ENCODE measurements around the gene ANKRD39. TPM values are rescaled to one million over a fixed set of nuclear protein-coding genes. Genes with fewer than 3 reads are reported as not detected.

The ANKRD39 gene
- total RNA-seq, 1 experiment from 2014 or later = 9.5 TPM

DNA sequence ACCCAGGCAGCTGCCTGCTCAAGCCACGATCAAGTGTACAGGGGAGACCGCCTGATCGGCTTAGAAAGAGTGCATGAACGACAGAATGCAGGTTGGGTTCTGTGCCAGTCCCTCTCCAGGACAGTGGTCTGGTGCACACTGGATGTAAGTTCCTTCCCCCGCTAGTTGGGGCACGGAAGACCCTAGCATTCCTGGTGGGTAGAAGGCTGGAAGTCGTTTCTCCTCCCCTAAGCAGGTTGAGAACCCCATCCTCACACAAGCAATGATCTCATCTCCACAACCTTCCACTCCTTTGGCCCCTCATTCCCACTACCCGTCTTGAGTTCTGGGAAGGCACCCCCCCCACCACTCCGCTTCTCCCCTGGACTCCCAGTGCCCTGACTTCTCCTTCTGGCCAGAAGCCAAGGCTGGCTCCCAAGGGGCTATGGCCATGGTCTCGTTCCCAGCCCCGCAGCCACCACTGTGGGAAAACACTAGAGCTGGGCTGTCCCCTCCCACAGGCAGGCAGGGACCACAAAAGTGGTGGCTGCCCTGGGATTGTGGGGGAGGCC lies 1.4 kb upstream of the ANKRD39 start:
- no peak for DNase-seq (ENCODE audit: low read depth)

DNA sequence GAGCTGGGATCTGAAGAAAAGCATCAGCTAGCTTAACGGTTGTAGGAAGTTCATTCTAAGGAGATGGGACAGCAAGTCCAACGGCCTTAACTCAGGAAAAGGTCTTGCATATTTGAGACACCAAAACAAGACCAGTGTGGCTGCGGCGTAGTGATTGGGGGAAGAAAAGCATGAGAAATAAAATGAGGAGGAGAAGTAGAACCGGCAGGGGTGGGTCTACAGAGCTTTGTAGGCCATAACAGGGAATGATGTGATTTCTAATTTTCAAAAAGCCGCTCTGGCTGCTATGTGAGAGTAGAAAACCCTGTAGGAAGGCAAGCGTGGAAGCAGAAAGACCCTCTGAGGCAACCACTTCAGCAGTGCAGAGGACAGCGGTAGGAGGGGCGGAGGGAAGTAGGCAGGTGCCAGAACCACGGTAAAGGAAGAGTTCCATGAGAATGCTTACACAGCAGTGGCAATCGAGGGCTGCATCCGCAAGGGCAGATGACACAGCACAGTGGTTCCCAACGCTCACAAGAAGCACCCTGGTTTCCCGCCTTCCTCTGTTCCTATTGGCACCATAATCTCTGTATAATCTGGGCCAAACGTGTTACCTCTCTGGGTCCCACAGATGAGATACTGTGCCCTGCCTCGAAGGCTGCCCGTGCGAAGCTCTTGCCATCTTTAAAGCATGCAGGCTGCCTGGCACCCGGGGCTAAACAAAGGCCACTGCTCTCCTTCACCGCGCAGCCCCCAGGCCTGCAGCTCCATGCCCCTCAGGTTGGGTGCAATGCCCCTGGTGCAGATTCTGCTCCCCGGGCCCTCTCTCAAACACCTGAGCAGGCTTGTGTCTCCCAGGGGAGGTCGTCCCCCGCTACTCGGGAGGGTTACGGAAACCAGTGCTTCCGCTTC lies 795 bp downstream of the ANKRD39 start:
- DNase-seq (ENCODE audit: low read depth) = no peak

DNA sequence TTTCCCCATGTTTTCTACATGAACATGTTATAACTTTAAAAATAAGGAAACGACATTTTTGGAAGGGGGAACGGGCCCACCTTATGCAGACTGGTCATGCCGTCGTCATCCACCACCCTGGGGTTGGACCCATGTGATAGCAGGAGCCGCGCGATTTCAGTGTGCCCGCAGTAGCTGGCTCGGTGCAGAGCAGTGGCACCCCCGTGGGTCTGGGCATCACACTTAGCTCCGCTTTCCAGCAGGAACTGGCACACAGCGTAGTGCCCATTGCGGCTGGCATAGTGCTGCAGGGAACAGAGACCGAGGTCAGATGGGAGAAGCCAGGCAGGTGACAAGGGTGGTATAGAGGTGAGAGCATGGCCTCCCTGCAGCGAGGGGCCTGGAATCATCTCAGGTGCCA lies 4.5 kb downstream of the ANKRD39 start:
- no peak for DNase-seq (ENCODE audit: low read depth)

DNA sequence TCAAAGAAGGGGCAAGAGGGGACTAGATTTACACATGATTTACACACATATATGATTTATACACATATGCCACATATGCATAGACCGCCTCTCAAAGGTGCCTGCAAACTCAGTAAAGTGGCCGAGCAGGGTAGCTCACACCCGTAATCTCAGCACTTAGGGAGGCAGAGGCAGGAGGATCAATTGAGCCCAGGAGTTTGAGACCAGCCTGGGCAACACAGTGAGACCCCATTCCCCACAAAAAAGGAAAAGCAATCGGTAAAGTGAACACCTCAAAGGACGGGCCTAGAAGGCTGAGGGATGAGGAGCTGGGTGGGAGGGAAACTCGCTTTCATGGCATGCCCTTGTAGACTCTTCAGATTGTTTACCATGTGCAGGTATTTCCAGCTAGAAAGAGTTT lies 5.1 kb downstream of the ANKRD39 start:
- DNase-seq (ENCODE audit: low read depth) = no peak

DNA sequence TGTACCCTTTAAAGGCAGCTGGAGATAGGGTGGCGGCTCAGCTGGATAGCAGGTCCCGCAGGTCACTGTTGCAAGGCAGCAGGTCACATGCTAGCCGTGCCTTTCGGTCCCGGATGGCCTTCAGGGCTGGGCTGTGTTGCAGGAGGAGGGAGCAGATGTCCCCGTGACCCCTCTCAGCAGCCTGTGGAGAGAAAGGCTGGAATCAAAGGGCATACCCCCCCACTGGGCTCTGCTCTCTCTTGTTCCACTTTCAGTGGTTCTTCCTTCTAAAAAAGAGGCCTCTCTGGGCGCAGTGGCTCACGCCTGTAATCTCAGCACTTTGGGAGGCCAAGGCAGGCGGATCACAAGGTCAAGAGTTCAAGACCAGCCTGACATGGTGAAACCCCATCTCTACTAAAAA lies 9.6 kb downstream of the ANKRD39 start:
- DNase-seq (ENCODE audit: low read depth) = no peak

DNA sequence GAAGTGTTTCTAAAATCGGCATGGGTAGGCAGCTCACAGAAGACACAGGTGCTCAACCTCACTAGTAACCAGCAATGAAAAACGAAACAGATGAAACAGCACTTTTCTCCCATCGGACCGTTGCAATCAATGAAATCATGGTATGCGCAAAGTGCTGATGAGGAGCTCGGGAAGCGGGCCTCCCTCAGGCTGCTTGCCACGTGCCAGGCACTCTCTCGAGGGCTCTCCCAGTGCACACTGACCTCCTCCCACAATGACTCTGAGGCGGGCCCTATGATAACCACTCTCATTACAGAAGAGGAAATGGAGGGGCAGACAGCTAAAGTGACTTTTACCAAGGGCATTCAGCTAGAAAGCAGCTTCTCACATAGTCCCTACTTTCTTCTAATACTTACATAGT lies 10.2 kb downstream of the ANKRD39 start:
- DNase-seq (ENCODE audit: low read depth) = no peak

DNA sequence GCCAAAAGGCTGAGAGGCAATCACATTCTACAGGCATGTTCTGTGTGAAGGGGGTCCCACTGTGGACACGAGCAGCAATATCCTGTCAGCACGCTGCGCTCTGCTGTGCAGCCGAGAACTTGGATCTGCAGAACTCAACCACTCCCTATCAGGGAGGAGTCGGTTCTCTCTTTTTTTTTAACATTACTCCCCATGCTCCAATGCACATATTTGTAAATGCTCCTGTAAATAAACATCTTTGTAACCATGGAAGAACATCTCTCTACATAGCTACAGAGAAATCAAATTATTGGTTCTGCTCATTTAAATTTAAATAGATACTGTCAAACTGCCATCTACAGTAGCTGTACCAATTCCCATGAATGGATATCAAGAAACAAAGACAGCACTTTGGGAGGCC lies 11.0 kb downstream of the ANKRD39 start:
- no peak for DNase-seq (ENCODE audit: low read depth)

DNA sequence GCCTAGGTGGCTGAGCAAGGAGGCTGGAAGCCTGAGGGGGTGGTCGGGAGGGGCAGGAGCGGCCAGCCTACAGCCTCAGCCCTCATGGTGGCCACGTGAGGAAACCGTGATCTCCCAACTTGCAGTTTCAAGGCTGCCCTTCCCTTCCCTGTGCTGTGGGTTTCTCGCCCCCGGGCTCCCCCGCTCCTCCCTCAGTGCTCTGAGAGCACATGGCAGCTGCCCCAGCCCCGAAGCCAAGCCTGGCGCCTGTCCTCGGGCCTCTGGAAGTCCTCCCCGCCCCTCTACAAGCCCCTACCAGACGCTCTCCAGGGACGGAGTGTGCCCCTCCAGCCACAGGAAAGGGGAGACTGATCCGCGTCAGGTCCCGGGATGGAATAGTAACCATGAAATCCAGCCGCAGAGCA lies 13.4 kb downstream of the ANKRD39 start:
- no peak for DNase-seq (ENCODE audit: low read depth)

DNA sequence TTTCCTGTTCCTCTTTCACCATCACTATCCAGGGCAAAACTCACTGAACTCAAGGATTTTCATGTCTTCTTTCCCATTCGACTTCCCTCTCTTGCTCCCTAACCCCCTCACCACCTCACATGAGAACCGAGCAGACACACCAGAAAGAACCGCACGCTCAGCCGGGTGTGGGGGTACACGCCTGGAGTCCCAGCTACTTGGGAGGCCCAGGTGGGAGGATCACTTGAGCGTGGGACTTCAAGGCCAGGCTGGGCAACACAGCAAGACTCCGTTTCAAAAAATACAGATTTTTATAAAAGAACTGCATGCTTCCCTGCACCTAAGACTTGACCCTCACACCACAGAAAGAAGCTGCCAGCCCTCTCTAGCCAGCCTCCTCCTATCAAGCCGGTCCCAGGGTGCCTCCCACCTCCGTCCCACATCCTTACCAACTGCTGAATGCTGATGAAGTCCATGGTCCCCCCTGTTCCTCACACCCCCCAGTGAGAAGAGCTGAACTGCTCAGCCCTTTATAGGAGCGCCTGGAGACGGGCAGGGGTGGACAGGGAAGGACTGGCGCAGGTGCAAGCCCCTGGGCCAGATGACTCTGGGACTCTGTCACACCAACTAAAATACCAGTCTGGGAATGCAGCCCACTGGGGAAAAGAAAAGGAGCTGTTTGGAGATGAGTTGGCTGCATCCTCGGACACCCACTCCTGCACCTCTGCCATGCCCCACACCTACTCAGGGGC lies 14.1 kb downstream of the ANKRD39 start, which contains the start of gene ANKRD23:
ANKRD23 (minus strand) TSS at position 484 of the 731 bp plus-strand sequence; CDS start at position 455, 29 bp downstream.
- no peak for DNase-seq (ENCODE audit: low read depth)

DNA sequence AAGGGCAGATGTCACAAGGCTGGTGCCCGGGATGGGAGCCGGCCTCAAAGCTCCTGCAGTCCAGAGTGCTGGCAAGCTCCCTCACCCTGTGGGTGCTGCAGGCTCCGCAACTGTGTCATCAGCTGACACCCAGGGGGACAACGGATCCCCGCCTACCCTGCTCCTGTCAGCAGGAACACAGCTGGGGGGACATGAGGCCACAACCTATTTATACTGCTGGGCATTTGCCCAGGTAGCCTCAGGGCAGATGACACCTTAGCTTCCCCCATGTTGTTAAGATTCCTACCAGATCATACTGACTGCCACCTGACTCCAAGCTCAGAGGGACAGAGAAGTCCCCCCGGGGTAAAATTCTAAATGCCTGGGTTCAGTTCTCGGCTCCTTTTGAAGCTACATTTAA lies 15.2 kb downstream of the ANKRD39 start:
- no peak for DNase-seq (ENCODE audit: low read depth)

DNA sequence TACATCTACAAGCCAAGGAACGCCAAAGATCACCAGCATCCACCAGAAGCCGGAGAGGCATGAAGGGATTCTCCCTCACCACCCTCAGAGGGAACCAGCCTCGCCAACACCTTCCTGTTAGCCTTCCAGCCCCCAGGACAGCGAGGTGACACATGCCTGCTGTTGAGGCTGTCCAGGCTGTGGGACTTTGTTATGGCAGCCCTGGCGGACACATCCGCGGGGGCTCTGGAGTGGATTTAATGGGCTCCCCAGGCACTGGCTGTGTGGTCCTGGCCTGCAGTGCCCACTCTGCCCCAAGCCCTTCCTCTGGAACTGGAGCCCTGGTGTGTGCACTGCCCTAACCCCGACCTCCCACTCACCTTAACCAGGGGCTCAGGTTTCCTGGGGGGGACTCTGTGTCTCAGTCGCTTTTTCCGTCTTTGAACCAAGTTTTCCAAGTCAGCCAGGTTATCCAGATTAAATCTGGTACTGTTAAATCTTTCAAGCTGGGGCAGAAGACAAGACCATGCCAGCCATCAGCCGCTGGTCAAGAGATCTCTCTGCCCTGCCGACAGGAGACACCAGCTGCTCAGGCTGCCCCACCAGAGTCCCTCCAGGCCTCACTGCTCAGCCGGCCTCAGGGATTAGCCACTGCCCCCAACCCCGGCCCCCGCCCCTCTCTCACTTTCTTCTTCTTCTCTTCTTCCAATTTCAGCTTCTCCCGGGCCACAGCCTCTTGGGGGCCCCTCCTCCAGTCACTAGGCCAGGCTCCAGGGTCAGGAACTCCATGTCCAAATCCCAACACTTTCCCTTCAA lies 15.9 kb downstream of the ANKRD39 start:
- DNase-seq (ENCODE audit: low read depth) = no peak

DNA sequence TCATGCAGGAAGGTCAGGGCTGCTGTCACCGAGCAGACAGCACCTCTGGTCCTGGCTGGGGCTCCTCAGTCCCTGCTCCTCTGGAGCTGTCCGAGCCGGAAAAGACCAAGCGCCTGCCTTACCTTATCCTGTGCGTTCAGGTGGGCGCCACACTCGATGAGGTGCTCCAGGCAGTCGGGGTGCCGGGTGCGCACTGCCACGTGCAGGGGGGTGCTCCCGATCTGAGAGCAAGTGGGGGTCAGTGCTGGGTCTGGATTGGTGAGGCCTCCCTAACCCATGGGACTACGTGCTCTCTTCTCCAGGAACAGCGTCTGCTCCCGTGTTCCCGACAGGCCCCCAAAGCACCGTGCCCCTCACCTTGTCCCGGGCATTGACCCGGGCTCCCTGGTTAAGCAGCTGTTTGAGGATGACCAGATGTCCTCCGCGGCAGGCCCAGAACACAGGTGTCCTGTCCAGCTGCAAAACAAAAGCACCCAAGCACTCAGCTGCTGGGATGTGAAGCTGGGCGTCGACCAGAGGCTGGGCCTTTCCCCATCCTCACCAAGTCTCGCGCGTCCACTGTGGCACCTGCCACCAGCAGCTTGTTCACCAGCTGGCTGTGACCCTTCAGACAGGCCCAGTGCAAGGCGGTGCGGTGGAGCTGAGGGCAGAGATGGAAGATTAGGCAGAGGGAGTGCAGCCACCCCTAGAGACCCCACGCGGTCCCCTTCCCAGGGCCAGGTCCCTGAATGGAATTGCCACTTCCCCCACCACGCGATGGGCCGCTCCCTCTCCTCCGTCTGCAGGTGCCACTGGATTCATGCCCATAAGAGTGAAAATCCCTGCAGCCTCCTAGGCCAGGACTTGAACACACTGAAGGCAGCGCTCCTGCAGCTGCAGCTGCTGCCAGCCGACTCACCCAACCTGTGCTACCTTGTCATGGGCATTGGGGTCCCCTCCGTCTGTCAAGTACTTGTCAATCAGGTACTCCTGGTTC lies 17.7 kb downstream of the ANKRD39 start:
- no peak for DNase-seq (ENCODE audit: low read depth)

DNA sequence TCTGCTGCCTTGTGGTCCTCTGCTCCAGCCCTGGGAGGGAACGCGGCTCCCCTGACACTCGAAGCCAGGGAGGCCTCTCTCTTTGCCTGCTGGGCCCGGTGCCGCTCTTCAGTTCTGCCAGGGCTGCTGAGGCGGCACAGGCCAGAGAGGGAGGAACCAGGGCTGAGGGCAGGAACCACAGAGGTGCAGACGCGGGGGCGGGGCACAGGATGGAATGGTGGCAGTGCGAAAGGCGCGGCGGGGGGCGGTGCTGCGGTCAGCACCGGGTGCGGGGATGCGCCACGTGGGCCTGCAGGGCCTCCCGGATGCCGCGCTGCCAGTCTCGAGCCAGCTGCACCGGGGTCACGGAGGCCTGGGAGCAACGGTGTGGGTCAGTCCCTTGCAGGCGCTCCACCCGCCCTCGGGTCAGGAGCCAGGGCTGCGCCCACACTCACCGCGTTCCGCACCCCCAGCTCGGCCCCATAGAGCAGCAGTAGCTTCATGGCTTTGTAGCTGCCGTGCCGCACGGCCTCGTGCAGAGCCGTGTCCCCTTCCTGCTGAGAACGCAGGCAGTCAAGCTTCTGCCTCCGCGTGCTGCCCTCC lies 18.4 kb downstream of the ANKRD39 start:
- DNase-seq (ENCODE audit: low read depth) = no peak

DNA sequence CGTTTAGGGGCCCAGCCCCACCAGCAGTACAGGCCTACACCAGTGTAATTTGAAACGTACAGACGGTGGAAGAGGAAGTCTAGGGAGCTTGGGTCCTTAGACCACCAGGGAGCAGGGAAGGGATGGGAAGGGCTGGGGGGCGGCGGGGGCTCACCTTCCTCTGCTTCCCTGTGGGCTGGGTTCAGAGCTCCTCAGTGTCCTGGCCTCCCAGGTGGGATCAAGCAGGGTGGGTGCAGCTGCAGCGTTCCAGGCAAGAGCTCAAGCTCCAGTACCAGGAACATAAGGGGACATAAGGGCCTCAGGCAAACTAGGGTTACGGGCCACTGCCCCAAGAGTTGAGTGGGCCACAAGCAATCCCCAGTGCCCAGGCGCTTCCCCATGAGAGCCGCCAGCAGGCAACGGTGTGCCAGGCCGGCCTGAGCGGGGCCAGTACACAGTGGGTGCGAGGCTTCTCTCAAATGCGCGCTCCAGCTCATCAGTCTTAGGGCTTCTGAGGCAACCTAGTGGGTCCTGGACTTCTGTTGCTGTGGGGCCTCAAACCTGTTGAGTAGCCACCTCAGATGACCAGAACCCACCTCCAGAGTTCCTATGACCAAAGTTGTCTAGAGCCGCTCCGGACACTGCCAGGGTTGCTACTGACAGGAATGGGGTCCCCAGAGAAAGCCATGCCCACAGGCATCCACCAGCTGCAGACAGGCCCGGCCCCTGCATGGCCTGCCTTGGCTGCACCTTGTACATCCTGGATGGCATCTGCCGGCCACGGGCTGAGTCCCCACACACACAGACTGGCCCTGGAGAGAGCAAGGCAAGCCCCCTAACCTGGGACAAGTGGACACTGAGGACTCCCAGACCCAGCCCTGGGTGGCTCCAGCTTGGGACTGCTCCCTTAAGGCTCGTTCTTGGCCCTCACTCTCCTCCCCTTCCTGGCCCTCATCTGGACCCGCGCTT lies 19.2 kb downstream of the ANKRD39 start:
- no peak for DNase-seq (ENCODE audit: low read depth)

DNA sequence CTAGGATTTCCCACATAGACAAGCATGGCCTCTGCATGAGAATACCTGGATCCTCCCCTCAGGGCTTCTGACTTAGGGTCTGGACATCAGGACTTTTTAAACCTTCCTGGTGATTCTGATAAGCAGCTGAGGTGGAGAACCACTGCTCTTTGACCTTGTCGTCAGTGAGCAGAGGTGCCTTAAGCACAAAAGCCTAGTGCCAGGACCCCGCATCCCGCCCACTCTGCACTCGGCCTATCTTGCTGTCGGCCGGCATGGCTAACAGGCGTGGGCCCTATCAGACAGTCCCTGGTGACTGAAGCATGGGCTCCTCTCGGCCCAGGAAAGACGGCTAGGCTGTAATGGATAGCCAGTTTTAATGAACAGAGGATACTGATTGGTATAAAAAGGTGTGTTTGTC lies 20.2 kb downstream of the ANKRD39 start:
- no peak for DNase-seq (ENCODE audit: low read depth)

DNA sequence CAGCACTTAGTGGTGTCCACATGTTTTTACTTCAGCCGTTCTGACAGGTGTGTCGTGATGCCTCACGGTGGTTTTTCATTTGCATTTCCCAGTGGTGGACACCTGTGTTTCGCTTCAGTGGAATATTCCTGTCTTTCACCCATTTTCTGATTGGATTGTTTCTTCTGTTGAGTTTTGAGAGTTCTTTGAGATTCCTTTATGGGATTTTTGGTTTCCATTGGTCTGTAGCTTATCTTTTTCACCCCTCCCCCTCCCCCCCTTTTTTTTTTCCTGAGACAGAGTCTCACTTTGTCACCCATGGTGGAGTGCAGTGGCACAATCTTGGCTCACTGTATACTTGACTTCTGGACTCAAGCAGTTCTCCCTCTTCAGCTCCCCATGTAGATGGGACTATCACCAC lies 22.0 kb downstream of the ANKRD39 start:
- DNase-seq (ENCODE audit: low read depth) = no peak

DNA sequence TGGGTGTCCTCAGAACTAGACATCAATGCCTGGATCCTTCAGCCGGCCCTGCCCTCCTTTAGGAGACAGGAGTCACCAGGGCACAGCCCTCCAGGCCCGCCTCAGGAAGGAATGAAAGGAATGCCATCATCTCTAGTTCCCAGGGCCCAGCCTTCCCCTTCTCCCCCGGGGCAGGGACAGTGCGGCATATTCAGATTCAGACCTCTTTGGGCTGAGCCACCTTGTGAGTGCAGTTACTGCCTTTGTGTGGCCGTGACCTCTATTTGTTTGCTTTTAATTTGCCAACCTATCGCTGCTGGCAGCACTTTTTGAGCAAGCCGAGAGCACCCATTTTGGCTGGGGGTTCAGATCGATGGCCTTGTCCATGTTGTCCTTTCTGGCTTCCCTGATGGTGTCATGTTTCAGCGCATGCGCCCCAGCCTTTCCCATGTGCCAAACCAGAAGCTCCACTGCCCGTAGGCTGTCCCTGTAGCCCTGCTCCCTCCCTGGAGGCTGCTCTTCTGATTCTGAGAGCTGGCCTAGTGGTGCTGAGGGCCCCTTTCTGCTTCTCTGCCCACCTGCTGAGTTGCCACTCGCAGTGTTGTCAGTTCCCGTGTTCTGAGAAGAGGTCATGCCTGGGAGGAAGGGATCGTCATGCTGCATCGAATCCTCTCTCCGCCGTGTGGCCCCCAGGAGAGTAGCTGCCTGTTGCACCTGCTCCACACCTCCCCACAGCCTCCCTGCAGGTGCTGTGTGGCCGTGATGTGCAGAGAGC lies 24.9 kb downstream of the ANKRD39 start:
- no peak for DNase-seq (ENCODE audit: low read depth)

DNA sequence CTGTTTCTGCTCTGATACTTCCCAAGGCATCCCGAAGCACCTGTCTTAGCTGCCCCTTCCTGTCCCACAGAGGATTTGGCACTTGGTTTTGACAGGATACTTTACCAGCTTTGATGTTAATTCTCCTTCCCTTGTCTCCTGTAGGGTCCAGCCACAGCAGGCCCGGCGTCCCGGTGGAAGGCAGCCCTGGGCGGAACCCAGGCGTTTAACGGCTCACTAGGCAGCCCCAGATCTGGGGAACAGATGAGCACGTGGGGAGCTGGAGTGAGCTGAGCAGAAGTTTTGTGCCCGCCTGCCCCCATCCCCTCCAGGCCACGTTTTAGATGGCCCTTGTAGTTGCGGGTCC lies 25.4 kb downstream of the ANKRD39 start:
- DNase-seq (ENCODE audit: low read depth) = no peak

Data from HT1080 (cell line).